H1 (cell line): ENCODE results near the gene CTBP2. TPM values are rescaled to one million over a fixed set of nuclear protein-coding genes. Genes with fewer than 3 reads are reported as not detected.

Experiments used
- CTCF ChIA-PET: fragments of 300-600 bp; sonication (Branson Sonifier 250); formaldehyde crosslinking; loops from one replicate; lab custom pipeline; 2021; ENCODE audit not compliant: partially characterized antibody; lab: Charles Lee
- POLR2A ChIA-PET: fragments of 300-600 bp; sonication (Branson Sonifier 250); formaldehyde crosslinking; loops from one replicate; lab custom pipeline; 2021; ENCODE audit warnings: inconsistent platforms; ENCODE audit not compliant: partially characterized antibody; lab: Charles Lee
- DNase-seq, 2 experiments: peaks; one replicate each; pipeline versions ENCODE4 v3.0.0 to v3.0.0-alpha.2; 2010 to 2022; ENCODE audit warnings: low spot score in 2 of 2, low read depth in 1 of 2, mixed read lengths in 1 of 2
- FAIRE-seq: peaks from 2 replicates; lab custom pipeline; 2011; peaks lifted over from hg19 to GRCh38; lab: Jason Lieb, UNC
- H2AFZ ChIP-seq: 2 replicates; pipeline ENCODE4 v1.8.1; 2012; ENCODE audit warnings: low read length, inconsistent platforms
- H2AK5ac ChIP-seq: 2 replicates; pipeline ENCODE4 v1.6.1; 2013; ENCODE audit warnings: low read depth, low read length
- H2BK120ac ChIP-seq: replicated peaks from 2 replicates; pipeline ENCODE3; 2013; ENCODE audit warnings: low read depth, low read length, inconsistent platforms
- H2BK12ac ChIP-seq: 2 replicates; pipeline ENCODE4 v1.6.1; 2013; ENCODE audit warnings: low read depth, low read length
- H2BK15ac ChIP-seq: 2 replicates; pipeline ENCODE4 v1.6.1; 2013; ENCODE audit warnings: low read length
- H2BK20ac ChIP-seq: 2 replicates; pipeline ENCODE4 v1.6.1; 2013; ENCODE audit warnings: low read length
- H2BK5ac ChIP-seq: 2 replicates; pipeline ENCODE4 v1.6.1; 2013; ENCODE audit warnings: low read depth, low read length
- H3K14ac ChIP-seq: 2 replicates; pipeline ENCODE4 v1.6.1; 2013; ENCODE audit warnings: inconsistent platforms; ENCODE audit not compliant: insufficient read length
- H3K18ac ChIP-seq: 2 replicates; pipeline ENCODE4 v1.6.1; 2013; ENCODE audit warnings: low read length; ENCODE audit errors: extremely low read depth
- H3K23ac ChIP-seq: 2 replicates; pipeline ENCODE4 v1.6.1; 2013; ENCODE audit warnings: inconsistent platforms; ENCODE audit not compliant: insufficient read length
- H3K23me2 ChIP-seq: 2 replicates; pipeline ENCODE4 v1.6.1; 2013; ENCODE audit warnings: low read depth, low read length
- H3K27ac ChIP-seq: 2 replicates; pipeline ENCODE4 v1.6.1; 2011; ENCODE audit warnings: low read depth, low read length, inconsistent platforms
- H3K27me3 ChIP-seq, 4 experiments: replicated peaks in 1 of 4; 1 replicate in 1 of 4; 2 replicates in 3 of 4; pipeline versions ENCODE4 v1.6.1 to v1.8.1; 2011 to 2013; ENCODE audit warnings: low read length in 3 of 4, mild to moderate bottlenecking in 3 of 4, inconsistent platforms in 2 of 4, mixed read lengths in 2 of 4, moderate library complexity in 1 of 4; ENCODE audit not compliant: control insufficient read depth in 3 of 4, insufficient read depth in 3 of 4; ENCODE audit errors: extremely low read depth in 1 of 4
- H3K36me3 ChIP-seq, 4 experiments: 2 replicates each; pipeline versions ENCODE4 v1.6.1 to v1.8.1; 2011 to 2013; ENCODE audit warnings: mild to moderate bottlenecking in 4 of 4, low read length in 3 of 4, moderate library complexity in 2 of 4, control low read depth in 1 of 4, inconsistent platforms in 1 of 4; ENCODE audit not compliant: insufficient read depth in 4 of 4, control insufficient read depth in 2 of 4
- H3K4ac ChIP-seq: replicated peaks from 2 replicates; pipeline ENCODE3; 2013; ENCODE audit warnings: low read length, low read depth, mixed read lengths, inconsistent platforms; ENCODE audit not compliant: insufficient read length
- H3K4me1 ChIP-seq, 4 experiments: replicated peaks in 1 of 4; 1 replicate in 1 of 4; 2 replicates in 3 of 4; pipeline versions ENCODE4 v1.6.1 to v1.8.1; 2011 to 2013; ENCODE audit warnings: low read length in 3 of 4, inconsistent platforms in 2 of 4, mixed read lengths in 1 of 4; ENCODE audit not compliant: insufficient read depth in 4 of 4, control insufficient read depth in 3 of 4
- H3K4me2 ChIP-seq, 2 experiments: 2 replicates each; pipeline versions ENCODE4 v1.6.1 to v1.8.1; 2011 to 2013; ENCODE audit warnings: low read depth in 2 of 2, low read length in 2 of 2, control low read depth in 1 of 2, inconsistent platforms in 1 of 2, mild to moderate bottlenecking in 1 of 2; ENCODE audit not compliant: insufficient read depth in 1 of 2
- H3K4me3 ChIP-seq, 4 experiments: fragments of 200-600, 300-600 bp in 1 of 4; sonication (generic), shearing (Covaris generic), sonication (Bioruptor Twin) in 1 of 4; 2 replicates each; pipeline versions ENCODE4 v1.5.1 to v1.8.1; 2011 to 2016; ENCODE audit warnings: low read length in 4 of 4, low read depth in 3 of 4, control low read depth in 2 of 4, inconsistent platforms in 2 of 4, mild to moderate bottlenecking in 2 of 4, mixed read lengths in 1 of 4, moderate library complexity in 1 of 4; ENCODE audit not compliant: insufficient read depth in 2 of 4; ENCODE audit errors: extremely low read depth in 1 of 4
- H3K56ac ChIP-seq: replicated peaks from 2 replicates; pipeline ENCODE3; 2013; ENCODE audit warnings: low read depth, mild to moderate bottlenecking, mixed read lengths, low read length, inconsistent platforms; ENCODE audit not compliant: insufficient read length
- H3K79me1 ChIP-seq: 2 replicates; pipeline ENCODE4 v1.6.1; 2013; ENCODE audit warnings: low read depth, low read length, control low read depth
- H3K79me2 ChIP-seq, 2 experiments: 2 replicates each; pipeline versions ENCODE4 v1.6.1 to v1.8.1; 2012 to 2013; ENCODE audit warnings: low read length in 2 of 2, mild to moderate bottlenecking in 2 of 2, inconsistent platforms in 1 of 2; ENCODE audit not compliant: insufficient read depth in 2 of 2, control insufficient read depth in 1 of 2
- H3K9ac ChIP-seq, 4 experiments: replicated peaks in 1 of 4; 1 replicate in 1 of 4; 2 replicates in 3 of 4; pipeline versions ENCODE4 v1.6.1 to v1.8.1; 2011 to 2013; ENCODE audit warnings: low read depth in 3 of 4, low read length in 3 of 4, control low read depth in 2 of 4, mild to moderate bottlenecking in 2 of 4, moderate library complexity in 2 of 4, inconsistent platforms in 1 of 4; ENCODE audit errors: extremely low read depth in 1 of 4
- H3K9me3 ChIP-seq, 2 experiments: 2 replicates each; pipeline versions ENCODE4 v1.6.1 to v1.8.1; 2012 to 2013; ENCODE audit warnings: mild to moderate bottlenecking in 2 of 2, moderate library complexity in 2 of 2, control low read depth in 1 of 2, inconsistent platforms in 1 of 2, low read depth in 1 of 2, low read length in 1 of 2, mixed read lengths in 1 of 2; ENCODE audit not compliant: insufficient read depth in 2 of 2
- H4K20me1 ChIP-seq, 2 experiments: replicated peaks in 1 of 2; 2 replicates each; pipeline versions ENCODE3 to v1.8.1; 2011 to 2013; ENCODE audit warnings: inconsistent platforms in 2 of 2, low read length in 2 of 2, mild to moderate bottlenecking in 1 of 2; ENCODE audit not compliant: insufficient read depth in 2 of 2, control insufficient read depth in 1 of 2
- H4K5ac ChIP-seq: 2 replicates; pipeline ENCODE4 v1.6.1; 2013; ENCODE audit warnings: low read length, low read depth, mixed read lengths, inconsistent platforms; ENCODE audit not compliant: insufficient read length
- H4K8ac ChIP-seq: 2 replicates; pipeline ENCODE4 v1.8.0; 2013; ENCODE audit warnings: mild to moderate bottlenecking, moderate library complexity, low read length, inconsistent platforms; ENCODE audit not compliant: insufficient read depth; ENCODE audit errors: extremely low read depth
- H4K91ac ChIP-seq: replicated peaks from 2 replicates; pipeline ENCODE3; 2013; ENCODE audit warnings: low read length, mixed read lengths, inconsistent platforms; ENCODE audit not compliant: insufficient read length
- HDAC6 ChIP-seq: IDR thresholded peaks from one replicate; pipeline ENCODE4 v1.7.1; 2012; ENCODE audit warnings: low read depth, mild to moderate bottlenecking, inconsistent platforms, low read length, moderate library complexity
- JUND ChIP-seq: IDR thresholded peaks from 2 replicates; pipeline ENCODE4 v1.6.1; 2011; ENCODE audit warnings: mild to moderate bottlenecking, improper control_type of control experiment, low read length
- KDM1A ChIP-seq: fragments of 200-600, 300-600 bp; sonication (generic); IDR thresholded peaks from 2 replicates; pipeline ENCODE4 v1.7.1; 2016; ENCODE audit warnings: mild to moderate bottlenecking, low read length, borderline replicate concordance
- RFX5 ChIP-seq: IDR thresholded peaks from 2 replicates; pipeline ENCODE4 v1.6.1; 2011; ENCODE audit warnings: low read depth, low read length, improper control_type of control experiment, borderline replicate concordance
- RNF2 ChIP-seq: fragments of 200-900, 300-1000 bp; sonication (generic); IDR thresholded peaks from 2 replicates; pipeline ENCODE4 v1.7.1; 2016; ENCODE audit warnings: borderline replicate concordance, low read depth, mild to moderate bottlenecking, antibody characterized with exemption, low read length; ENCODE audit not compliant: poor library complexity, severe bottlenecking; ENCODE audit errors: missing control alignments
- SAP30 ChIP-seq: fragments of 300-600 bp; sonication (generic); IDR thresholded peaks from 2 replicates; pipeline ENCODE4 v1.7.1; 2012; ENCODE audit warnings: low read length, moderate library complexity, mild to moderate bottlenecking, inconsistent platforms; ENCODE audit not compliant: insufficient read depth, insufficient replicate concordance
- SRF ChIP-seq: IDR thresholded peaks from 2 replicates; pipeline ENCODE4 v1.6.1; 2011; ENCODE audit warnings: mild to moderate bottlenecking, low read depth, low read length, moderate library complexity
- SUZ12 ChIP-seq: fragments of 200-600 bp; sonication (generic); IDR thresholded peaks from 2 replicates; pipeline ENCODE4 v1.6.1; 2012; ENCODE audit warnings: mild to moderate bottlenecking, inconsistent platforms, low read length, moderate library complexity, mixed read lengths
- TAF7 ChIP-seq: optimal IDR thresholded peaks from 2 replicates; pipeline ENCODE3; 2011; ENCODE audit warnings: low read depth, mild to moderate bottlenecking, inconsistent platforms, low read length, moderate library complexity, borderline replicate concordance
- WGBS, 2 experiments: shearing (Covaris generic) in 1 of 2; methylation state at CpG; one replicate each; pipeline versions ENCODE4 v1.1.6 to v1.1.7; 2013 to 2015; ENCODE audit warnings: low lambda C conversion rate in 2 of 2, mixed read lengths in 2 of 2, inconsistent platforms in 1 of 2, low coverage in 1 of 2, missing lambda C conversion rate in 1 of 2; ENCODE audit not compliant: insufficient replicate concordance in 2 of 2, insufficient coverage in 1 of 2, insufficient read length in 1 of 2; ENCODE audit errors: extremely low coverage in 1 of 2, missing lambda C conversion rate in 1 of 2; 5-methylcytosine and 5-hydroxymethylcytosine counted together
- polyA plus RNA-seq, 7 experiments: library from polyadenylated mRNA; depleted of rRNA in 3 of 7; stranded (reverse) in 5 of 7; unstranded in 2 of 7; fragments of >200 nt in 5 of 7; fragments of 200-250 nt in 2 of 7; gene quantifications; 1 replicate in 5 of 7; 2 replicates in 1 of 7; 4 replicates in 1 of 7; pipeline versions ENCODE4 v1.2.1 to v1.2.3, GENCODE V29; 2011 to 2013; ENCODE audit warnings: missing spikeins in 2 of 7, mixed read lengths in 2 of 7
- total RNA-seq: library from RNA; stranded (reverse); fragmentation: NEBNext Ultra II Directional; extraction: Animal tissue kit (Norgen Biotek cat#: 25700); gene quantifications from 2 replicates; pipeline ENCODE4 v1.2.1, GENCODE V29; 2021
- TF ChIP-seq, protein P1 (sequence below): IDR thresholded peaks from 2 replicates; pipeline ENCODE4 v1.6.1; 2012; ENCODE audit warnings: inconsistent platforms
- TF ChIP-seq, protein P2 (sequence below): IDR thresholded peaks from 2 replicates; pipeline ENCODE4 v1.6.1; 2012; ENCODE audit warnings: inconsistent platforms

The CTBP2 gene
- total and polyA plus RNA-seq, 2 of the 8 experiments (the other 6 are each of a cell fraction or from before 2014, with no cell fraction given): 208 to 221 TPM

DNA sequence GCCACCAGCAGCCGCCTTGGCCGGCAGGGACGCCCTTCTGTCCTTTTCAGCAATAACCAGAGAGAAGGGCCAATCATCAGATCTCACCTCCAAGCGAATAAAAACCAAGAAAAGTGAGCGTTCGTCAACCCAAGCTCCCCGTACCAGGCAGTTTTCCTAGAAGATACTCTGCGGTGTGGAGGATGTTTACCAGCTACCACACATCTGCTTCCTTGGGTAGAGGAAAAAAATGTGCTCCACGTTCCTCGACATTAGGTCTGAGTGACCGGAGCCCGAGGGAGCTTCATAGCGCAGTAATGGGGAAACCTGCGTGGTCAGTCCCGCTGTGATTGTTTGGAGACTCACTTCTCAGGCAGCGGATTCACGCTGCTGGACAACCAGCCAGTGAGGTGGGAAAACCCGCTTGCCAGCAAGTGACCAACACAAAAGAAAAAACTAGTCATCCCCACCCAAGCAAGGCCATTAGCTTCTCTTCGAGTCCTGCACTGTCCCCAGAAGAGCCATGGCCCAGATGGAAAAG lies 145.5 kb downstream of the CTBP2 start:
- CTCF ChIA-PET: interaction anchor here (0.9 to 2.3 kb wide), 3 partner anchors 15 to 22 kb away, joined by 3 to 7 read pairs (median 4); no protein-coding TSS in a partner anchor
- peaks cover 2 to 100% of the 10 kb centered on the region in 2 experiments; a peak in 3 of 4 replicates for H3K79me2 ChIP-seq
- TF ChIP-seq TAF7 (no peak), SUZ12 (no peak), SAP30 (no peak), RFX5 (no peak), HDAC6 (no peak), JUND (no peak), KDM1A (no peak), RNF2 (no peak), SRF (no peak)
- TF ChIP-seq, protein P1, sequence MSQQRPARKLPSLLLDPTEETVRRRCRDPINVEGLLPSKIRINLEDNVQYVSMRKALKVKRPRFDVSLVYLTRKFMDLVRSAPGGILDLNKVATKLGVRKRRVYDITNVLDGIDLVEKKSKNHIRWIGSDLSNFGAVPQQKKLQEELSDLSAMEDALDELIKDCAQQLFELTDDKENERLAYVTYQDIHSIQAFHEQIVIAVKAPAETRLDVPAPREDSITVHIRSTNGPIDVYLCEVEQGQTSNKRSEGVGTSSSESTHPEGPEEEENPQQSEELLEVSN: no peak
- TF ChIP-seq, protein P2, sequence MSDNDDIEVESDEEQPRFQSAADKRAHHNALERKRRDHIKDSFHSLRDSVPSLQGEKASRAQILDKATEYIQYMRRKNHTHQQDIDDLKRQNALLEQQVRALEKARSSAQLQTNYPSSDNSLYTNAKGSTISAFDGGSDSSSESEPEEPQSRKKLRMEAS: no peak

More for the DNA sequence above, 145.5 kb downstream of the CTBP2 start:
- Histone ChIP-seq H2BK12ac (no peak overlapping the region), H4K91ac (no peak overlapping the region), H2BK15ac (no peak overlapping the region), H3K4me1 (peaks cover 2 to 8% (median 4%) of the 10 kb centered on the region in 4 experiments; a peak in 6 of 7 replicates), H3K14ac (no peak overlapping the region), H3K4me2 (no peak overlapping the region), H3K79me1 (peaks cover 50% of the 10 kb centered on the region), H3K4me3 (no peak overlapping the region), H2AK5ac (no peak overlapping the region), H2BK20ac (no peak overlapping the region), H3K9ac (no peak overlapping the region), H3K9me3 (peaks cover 3 to 6% of the 10 kb centered on the region in 2 experiments; a peak in 2 of 4 replicates), H3K18ac (no peak overlapping the region), H4K5ac (no peak overlapping the region), H3K23me2 (no peaks in the 10 kb centered on the region), H3K23ac (no peak overlapping the region), H2BK120ac (no peak overlapping the region), H4K8ac (no peak overlapping the region; the same call in 1 of the 2 replicates), H3K27ac (no peak overlapping the region), H2AFZ (no peak overlapping the region), H3K27me3 (no peaks in the 10 kb centered on the region), H3K56ac (no peak overlapping the region), H2BK5ac (no peak overlapping the region; the same call in 1 of the 2 replicates), H3K4ac (no peak overlapping the region), H4K20me1 (peaks cover 37 to 44% of the 10 kb centered on the region in 2 experiments), H3K36me3 (peaks cover 4 to 32% (median 7%) of the 10 kb centered on the region in 4 experiments; a peak in 6 of 8 replicates)
- DNase-seq: no peak
- no peak for FAIRE-seq
- 92% methylated on average over 19 of the region's 19 CpGs; no CpG with 5 or more reads in 1 of the 2 experiments for WGBS, 2 experiments
- POLR2A ChIA-PET: interaction anchor here (0.6 kb wide), 1 partner anchor 131 kb away, joined by 3 read pairs; no protein-coding TSS in a partner anchor
